GM13977 (cell line): ENCODE data around the gene MDN1.
"Not testable (repeated sequence)": the region's sequence is repeated elsewhere in the genome, so short reads cannot be mapped to it uniquely, and the experiment has no call there.

ENCODE experiments used
- DNase-seq: peaks from one replicate; pipeline ENCODE4 v3.0.0; 2012; ENCODE audit warnings: low spot score
- CTCF ChIP-seq: IDR thresholded peaks from 2 replicates; pipeline ENCODE4 v1.5.1; 2012; ENCODE audit warnings: mild to moderate bottlenecking, control low read depth; ENCODE audit not compliant: insufficient read depth; ENCODE audit errors: extremely low read depth, missing control alignments
- in situ Hi-C: fragments of 300-500 bp; cut with MboI; formaldehyde crosslinking; loops from one replicate; pipeline ENCODE4 v1.12.0; 2022; ENCODE audit warnings: low sequenced_read_pairs, low pct_unique_long_range_greater_than_20kb, mixed read lengths, inconsistent platforms; ENCODE audit not compliant: unreplicated experiment

Gene MDN1

GRCh38 chr6:89649682-89650081, 169.9 kb downstream of the MDN1 start:
- TF ChIP-seq CTCF: no peak
- in situ Hi-C loops: no loop called here
- no peak for DNase-seq

- DNase-seq: no peak
- in situ Hi-C loops: no loop called here
- TF ChIP-seq CTCF: no peak
Observed at GRCh38 chr6:89644864-89645263, 174.7 kb downstream of the MDN1 start.

DNA sequence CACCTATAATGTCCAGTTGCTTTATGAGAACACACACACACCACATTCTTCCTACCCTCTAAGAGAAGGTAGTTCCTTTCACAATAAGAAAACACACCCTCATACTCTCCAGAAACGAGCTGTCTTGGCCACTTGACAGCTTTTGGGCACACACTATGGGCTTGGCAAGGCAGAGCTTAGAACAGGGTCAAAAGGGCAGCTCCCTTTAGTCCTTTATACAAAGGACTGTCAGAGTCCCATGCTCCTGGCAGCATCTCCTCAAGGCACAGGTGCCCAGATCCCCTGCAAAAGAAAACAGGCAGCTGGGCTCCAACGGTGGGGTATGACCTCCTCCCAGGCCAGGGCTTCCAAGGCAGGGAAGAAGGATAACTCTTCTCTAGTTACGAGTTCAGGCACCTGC, 176.2 kb downstream of the MDN1 start:
- in situ Hi-C loops: no loop called here
- no peak for DNase-seq
- no peak for TF ChIP-seq CTCF

GRCh38 chr6:89642956-89643355, 176.6 kb downstream of the MDN1 start:
- no peak for DNase-seq
- in situ Hi-C loops: no loop called here
- no peak for TF ChIP-seq CTCF

DNA sequence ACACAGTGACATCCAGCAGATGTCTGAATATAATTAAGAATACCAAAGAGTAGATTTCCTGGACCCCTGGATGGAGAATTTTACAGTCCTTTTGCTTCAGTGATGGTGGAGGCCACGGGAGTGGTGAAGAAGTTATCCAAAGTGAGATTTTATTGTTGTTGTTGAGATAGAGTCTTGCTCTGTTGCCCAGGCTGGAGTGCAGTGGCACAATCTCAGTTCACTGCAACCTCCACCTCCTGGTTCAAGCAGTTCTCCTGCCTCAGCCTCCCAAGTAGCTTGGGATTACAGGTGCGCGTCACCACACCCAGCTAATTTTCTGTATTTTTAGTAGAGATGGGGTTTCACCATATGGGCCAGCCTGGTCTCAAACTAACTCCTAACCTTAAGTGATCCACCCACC, 178.0 kb downstream of the MDN1 start:
- in situ Hi-C loops, DNase-seq: not testable (repeated sequence)

DNA sequence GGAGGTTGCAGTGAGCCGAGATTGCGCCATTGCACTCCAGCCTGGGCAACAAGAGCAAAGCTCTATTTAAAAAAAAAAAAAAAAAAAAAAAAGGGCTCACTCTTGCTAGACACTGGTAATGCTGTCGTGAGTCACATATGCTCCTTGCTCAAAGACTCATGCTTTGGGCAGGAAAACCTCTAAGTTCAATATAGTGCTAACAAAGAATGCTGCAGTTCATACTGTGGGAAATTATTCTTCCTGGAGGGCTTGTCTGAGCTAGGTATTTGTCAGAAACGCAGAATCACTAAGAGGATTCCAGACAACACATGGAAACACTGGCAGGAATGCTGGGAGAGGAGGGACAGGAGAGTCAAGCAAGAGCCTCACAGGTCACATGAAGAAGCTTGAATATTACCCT, 178.8 kb downstream of the MDN1 start:
- in situ Hi-C loops: no loop called here
- no peak for TF ChIP-seq CTCF
- no peak for DNase-seq

- no peak for TF ChIP-seq CTCF
- in situ Hi-C loops: no loop called here
- peak; percentile 89 for DNase-seq
Observed at GRCh38 chr6:89638320-89639195, 181.0 kb downstream of the MDN1 start, which contains the start of gene LYRM2. Gene LYRM2, minus strand, starts transcription at chr6:89638747. Its CDS starts 31 bp downstream, at chr6:89638716.
